Testis (tissue), 2 donors: Measurements from ENCODE around the gene DTX3.

Experiments used
- POLR2A ChIP-seq: fragments of 450-650 bp; IDR thresholded peaks from one replicate; pipeline ENCODE4 v1.6.1; 2017; ENCODE audit warnings: antibody characterized with exemption, mild to moderate bottlenecking, moderate library complexity
- TF ChIP-seq, protein P1 (sequence below), 3 experiments: fragments of 450-650 bp in 2 of 3; fragments of 200-600 bp in 1 of 3; sonication (generic) in 1 of 3; IDR thresholded peaks; one replicate each; pipeline ENCODE4 v1.5.1; 2016 to 2019; ENCODE audit warnings: antibody characterized with exemption in 3 of 3, mild to moderate bottlenecking in 2 of 3, moderate library complexity in 1 of 3

GRCh38 chr12:57625261-57626032 lies 20.8 kb downstream of the DTX3 start:
- TF ChIP-seq, protein P1, sequence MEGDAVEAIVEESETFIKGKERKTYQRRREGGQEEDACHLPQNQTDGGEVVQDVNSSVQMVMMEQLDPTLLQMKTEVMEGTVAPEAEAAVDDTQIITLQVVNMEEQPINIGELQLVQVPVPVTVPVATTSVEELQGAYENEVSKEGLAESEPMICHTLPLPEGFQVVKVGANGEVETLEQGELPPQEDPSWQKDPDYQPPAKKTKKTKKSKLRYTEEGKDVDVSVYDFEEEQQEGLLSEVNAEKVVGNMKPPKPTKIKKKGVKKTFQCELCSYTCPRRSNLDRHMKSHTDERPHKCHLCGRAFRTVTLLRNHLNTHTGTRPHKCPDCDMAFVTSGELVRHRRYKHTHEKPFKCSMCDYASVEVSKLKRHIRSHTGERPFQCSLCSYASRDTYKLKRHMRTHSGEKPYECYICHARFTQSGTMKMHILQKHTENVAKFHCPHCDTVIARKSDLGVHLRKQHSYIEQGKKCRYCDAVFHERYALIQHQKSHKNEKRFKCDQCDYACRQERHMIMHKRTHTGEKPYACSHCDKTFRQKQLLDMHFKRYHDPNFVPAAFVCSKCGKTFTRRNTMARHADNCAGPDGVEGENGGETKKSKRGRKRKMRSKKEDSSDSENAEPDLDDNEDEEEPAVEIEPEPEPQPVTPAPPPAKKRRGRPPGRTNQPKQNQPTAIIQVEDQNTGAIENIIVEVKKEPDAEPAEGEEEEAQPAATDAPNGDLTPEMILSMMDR (IDR thresholded peaks at IDR 0.05): no peak
- TF ChIP-seq POLR2A: no peak
